ENCODE data around the gene RFX3.

Gene RFX3

DNA sequence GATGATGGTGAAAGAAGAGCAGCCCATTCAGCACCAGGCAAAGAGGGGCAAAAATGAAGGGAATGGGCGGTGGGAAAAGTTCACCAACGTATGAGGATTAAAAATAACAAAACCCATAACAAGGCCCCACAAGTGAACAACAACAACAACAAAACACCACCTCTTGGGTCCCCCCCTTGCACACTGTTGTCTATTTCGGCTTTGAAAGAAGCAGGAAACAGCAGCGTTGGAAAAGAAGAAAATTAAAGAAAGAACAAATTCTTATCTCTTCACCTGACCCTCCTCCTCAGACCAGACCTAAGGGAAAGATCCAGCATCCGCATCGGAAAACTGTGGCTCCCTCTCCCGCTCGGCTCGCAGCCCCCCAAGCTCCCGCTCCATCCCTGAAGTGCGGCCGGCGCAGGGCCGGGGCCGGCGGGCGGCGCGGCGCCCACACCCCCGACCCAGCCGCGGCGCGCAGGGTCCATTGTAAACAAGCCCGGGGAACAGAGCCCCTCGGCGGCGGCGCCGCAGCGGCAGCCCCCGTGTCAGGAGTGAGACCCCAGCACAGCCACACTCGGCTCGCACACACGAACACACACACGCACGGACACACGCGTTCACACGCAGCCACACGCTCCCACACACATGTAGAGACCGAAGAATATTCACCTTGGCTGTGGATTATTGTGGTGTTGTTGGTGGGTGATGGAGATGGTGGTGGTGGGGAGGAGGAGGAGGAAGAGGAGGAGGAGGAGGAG lies 535 bp downstream of the RFX3 start:
- peak; percentile 6 for FAIRE-seq

DNA sequence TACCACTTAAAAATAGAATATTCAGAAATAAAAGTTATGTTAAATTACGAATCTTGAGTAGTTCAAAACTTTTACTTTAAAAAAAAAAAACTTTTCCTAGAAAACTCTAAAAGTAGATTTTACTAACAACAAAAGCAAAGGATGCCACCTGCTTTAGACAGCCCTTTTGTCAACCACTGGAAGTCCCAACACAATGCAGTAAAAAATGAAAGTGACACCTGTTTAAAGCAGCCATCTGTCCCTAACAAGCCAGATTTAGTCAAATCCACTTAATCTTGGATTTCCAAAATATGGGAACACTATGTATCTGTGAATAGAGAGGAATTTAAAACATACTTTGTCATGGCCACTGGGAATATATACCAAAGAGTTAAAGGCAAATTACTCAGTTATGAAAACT lies 3.8 kb downstream of the RFX3 start:
- no peak for TF ChIP-seq POLR2A (IDR thresholded peaks at IDR 0.05; ENCODE audit: low read depth, low read length)
- FAIRE-seq (no peak), DNase-seq (ENCODE audit: insufficient read length, low spot score) (no peak)

More for the DNA sequence above, 535 bp downstream of the RFX3 start:
- no peak for TF ChIP-seq POLR2A (IDR thresholded peaks at IDR 0.05; ENCODE audit: low read depth, low read length)
- no peak for DNase-seq (ENCODE audit: insufficient read length, low spot score)

DNA sequence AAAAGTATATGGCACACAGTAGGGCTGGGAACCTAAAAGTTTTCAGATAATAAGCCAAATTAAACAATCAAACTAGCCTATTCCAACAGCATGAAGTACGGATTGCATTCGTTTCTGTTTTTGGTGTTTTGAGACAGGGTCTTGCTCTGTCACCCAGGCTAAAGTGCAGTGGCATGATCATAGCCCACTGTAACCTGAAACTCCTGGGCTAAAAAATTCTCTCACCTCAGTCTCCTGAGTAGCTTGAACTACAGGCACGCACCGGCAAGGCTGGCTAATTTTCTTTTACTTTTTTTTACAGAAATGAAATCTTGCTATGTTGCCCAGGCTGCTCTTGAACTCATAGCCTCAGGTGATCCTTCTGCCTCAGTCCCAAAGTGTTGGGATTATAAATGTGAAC lies 5.2 kb downstream of the RFX3 start:
- no peak for TF ChIP-seq POLR2A (IDR thresholded peaks at IDR 0.05; ENCODE audit: low read depth, low read length)
- FAIRE-seq (no peak), DNase-seq (ENCODE audit: insufficient read length, low spot score) (no peak)

DNA sequence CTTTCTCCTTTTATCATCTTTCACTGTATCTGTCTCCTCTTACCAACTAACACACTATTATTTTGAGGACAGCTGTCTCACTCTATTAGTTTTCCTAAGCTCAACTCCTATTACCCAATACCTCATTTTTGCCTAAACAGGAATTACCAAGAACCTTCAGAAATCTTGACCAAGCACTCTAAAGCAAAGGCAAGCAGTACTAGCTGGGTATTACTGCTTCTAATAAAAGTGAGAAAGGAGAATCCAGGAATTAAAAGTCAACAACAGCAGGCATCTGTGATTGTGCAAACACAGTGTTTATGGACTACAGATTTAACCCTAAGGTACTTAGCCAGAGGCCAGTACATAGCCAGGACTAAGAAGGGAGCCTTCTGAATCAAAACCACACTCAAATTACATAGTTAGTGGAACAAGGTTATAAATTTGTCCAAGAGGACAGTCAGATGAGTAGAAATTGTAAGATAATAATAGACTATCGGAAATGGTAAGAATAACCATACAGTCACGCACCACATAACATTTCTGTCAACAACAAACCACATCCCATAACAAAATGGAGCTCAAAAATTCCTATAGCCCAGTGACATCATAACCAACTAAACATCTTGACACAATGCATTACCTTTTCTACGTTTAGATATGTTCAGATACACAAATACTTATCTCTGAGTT lies 8.3 kb downstream of the RFX3 start:
- DNase-seq (ENCODE audit: insufficient read length, low spot score): no peak
- no peak for FAIRE-seq
- TF ChIP-seq POLR2A (IDR thresholded peaks at IDR 0.05; ENCODE audit: low read depth, low read length): no peak

DNA sequence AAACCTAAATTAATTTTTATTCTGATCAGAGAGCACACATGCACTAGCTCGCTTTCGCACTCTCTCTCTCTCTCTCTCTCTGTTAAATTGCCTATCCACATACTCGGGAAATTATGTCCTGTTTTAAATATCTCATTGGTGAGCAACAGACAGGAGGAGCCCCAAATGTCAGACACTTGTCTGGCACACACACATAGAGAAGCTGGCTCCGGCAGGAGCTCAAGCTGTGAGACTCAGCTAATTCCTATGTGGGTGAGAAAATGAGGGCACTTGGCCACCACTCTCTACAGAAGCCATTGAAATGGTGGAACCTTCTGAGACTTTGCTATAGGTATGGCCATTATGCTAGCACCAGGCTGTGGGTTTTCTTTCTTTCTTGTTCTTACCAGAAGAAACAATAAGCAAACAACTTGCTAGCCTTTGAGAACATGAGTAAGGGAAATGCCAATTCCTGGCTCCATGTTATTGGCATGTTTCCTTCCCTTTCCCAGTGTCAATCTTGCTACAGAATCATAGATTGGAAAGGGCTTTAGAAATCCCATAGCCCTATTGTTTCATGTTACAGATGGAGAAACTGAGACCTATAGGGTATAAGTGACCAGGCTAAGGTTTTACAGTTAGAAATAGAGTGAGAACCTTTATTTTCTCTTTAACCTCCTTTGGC lies 9.0 kb downstream of the RFX3 start:
- no peak for TF ChIP-seq POLR2A (IDR thresholded peaks at IDR 0.05; ENCODE audit: low read depth, low read length)
- FAIRE-seq (no peak), DNase-seq (ENCODE audit: insufficient read length, low spot score) (no peak)

DNA sequence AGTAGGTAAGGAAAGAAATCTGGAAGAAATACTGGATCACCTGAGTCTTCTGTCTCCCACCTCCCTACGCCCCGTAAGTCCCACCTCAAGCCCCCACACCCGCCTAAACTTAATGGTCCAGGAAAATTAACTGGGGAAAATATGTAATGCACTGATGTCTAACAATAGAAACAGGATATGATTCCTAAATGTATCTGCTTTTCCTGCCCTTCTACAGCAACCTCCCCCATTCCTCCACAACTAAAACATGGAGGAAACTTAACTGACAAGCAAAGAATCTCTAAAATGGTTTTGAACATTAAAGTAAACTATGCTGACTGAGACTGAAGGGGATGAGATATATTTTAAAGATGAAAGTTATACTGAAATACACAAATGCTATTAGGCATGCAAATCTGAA lies 10.4 kb downstream of the RFX3 start:
- FAIRE-seq: peak; percentile 55
- TF ChIP-seq POLR2A (IDR thresholded peaks at IDR 0.05; ENCODE audit: low read depth, low read length): no peak
- DNase-seq (ENCODE audit: insufficient read length, low spot score): no peak

DNA sequence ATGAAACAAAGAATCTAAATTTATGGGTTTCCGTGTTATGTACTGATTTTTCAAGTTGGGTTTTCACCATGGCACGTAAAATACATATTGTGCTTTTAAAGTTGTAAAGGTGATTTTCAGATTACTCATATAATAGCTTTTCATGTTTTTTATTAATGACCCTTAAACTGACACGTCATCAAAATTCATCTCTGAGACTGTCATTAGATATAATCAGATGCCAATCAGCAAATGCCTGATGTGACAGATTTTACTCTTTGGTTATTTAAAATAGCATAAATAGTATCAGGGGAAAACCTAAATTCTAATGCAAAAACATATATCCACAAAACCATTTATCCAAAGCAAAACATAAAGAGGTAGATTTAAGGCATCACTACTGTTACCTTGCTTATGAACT lies 11.0 kb downstream of the RFX3 start:
- TF ChIP-seq POLR2A (IDR thresholded peaks at IDR 0.05; ENCODE audit: low read depth, low read length): no peak
- DNase-seq (ENCODE audit: insufficient read length, low spot score): no peak
- FAIRE-seq: no peak

DNA sequence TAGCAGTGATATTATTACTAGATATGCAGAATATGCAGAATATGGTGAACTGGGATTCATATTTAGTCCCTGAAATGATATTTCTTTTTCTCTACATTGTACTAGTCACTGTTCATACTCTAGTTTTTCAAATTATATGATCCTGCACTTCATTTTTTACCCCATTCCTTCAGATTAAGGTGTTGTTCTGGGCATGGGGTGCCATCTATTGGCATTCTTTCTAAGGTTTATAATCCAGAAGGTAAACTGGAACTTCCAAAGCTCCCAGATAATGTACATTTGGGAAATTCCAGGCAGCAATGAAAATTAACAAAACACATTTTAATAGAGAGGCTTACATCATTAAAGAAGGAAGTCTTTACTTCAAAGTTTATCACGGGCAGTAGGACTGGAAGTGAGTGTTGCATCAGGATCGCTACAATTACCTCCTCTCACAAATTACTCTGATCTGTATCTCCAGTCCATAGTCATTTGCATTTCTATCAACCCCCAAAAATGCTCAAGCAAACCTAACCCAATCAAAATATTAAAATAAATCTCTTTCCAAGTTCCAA lies 12.5 kb downstream of the RFX3 start:
- FAIRE-seq: no peak

DNA sequence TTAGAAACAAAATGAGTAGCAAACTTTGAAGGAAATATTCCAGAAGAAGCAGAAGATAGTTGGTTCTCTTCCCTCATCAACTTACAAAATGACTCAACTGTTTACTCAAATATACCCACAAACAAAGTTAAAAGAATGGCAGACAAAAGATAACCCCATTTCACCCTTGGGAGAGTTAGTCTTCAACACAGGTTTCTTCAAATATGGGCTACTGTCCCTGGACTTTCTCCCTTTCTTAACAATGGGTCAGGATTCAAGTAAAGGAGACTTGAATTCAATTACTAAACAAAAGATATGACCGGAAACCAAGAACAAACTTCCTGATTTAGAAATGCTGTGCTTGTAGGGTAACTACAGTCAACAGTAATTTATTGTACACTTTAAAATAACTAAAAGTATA lies 14.2 kb downstream of the RFX3 start:
- FAIRE-seq: no peak
- DNase-seq (ENCODE audit: insufficient read length, low spot score): no peak
- no peak for TF ChIP-seq POLR2A (IDR thresholded peaks at IDR 0.05; ENCODE audit: low read depth, low read length)

More for the DNA sequence above, 12.5 kb downstream of the RFX3 start:
- DNase-seq (ENCODE audit: insufficient read length, low spot score): no peak
- no peak for TF ChIP-seq POLR2A (IDR thresholded peaks at IDR 0.05; ENCODE audit: low read depth, low read length)

DNA sequence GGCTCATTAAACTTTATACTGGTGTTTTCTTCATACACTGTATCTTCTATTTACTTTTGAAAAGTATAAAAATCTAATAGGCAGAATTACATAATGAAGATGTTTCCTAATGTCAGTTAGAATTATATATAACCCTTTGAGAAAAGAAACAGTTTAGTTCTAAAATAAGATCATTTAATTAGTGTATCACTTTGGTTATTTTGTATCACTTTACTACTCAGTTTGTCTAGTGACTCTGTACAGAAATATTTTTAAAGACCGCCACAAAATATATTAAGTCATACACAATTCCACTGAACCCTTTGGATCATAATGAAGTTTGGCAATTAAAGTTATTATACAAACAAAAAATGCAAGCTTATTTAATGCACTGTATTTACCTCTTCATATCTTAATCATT lies 15.0 kb downstream of the RFX3 start:
- FAIRE-seq (no peak), DNase-seq (ENCODE audit: insufficient read length, low spot score) (no peak)
- TF ChIP-seq POLR2A (IDR thresholded peaks at IDR 0.05; ENCODE audit: low read depth, low read length): no peak

DNA sequence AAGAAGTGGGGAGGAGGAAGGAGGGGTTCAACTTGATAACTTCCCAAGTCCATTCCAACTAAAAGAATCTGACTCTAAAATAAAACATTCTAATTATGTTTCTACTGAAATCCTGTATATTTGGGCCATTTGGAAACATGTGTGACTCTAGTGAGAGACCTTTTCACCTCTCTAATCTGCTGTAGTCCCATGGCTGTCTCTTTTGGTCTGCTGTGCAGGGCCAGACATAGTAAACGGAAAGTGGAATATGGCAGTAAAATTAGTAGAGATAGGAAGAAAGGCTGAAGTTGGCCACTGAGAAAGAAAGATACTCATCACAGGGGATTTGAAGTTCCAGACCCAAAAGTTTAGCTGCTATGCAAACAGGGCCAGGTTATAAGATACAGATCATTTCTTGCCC lies 15.9 kb downstream of the RFX3 start:
- no peak for TF ChIP-seq POLR2A (IDR thresholded peaks at IDR 0.05; ENCODE audit: low read depth, low read length)
- no peak for FAIRE-seq
- DNase-seq (ENCODE audit: insufficient read length, low spot score): no peak

DNA sequence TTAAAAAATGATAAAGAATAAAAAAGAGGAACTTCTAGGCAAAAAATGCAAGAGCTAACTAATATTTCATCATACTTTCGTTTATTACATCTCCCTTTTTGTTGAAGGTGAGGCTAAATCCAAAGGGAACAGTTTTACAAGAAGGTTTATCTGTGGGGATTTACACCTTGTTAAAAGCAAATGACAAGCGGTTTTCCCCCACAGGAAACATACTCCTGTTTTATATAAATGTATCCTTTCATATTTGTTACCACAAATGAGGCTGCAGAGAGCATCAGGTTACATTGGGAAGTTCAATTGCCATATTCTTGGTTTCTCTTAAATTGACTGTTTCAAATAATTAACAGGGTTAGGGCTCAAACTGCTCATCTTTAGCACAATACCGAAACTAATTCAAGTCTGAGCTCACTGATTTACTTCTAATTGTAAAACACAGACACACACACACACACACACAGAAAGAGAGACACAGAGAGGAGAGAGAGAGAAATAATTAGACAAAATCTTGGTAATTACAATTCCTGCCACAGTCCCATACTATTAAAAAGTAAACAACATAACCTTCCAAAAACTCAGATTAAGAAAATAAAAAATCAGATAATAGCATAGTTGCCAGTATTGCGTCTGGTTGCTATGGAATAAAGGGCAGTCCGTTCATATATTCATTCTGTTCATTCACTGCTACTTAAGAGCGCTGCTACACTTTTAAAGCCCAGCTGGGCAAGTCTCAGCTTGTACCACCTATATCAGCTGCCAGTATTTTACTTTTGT lies 17.1 kb downstream of the RFX3 start:
- TF ChIP-seq POLR2A (IDR thresholded peaks at IDR 0.05; ENCODE audit: low read depth, low read length): no peak
- DNase-seq (ENCODE audit: insufficient read length, low spot score): no peak
- peak; percentile 53 for FAIRE-seq

DNA sequence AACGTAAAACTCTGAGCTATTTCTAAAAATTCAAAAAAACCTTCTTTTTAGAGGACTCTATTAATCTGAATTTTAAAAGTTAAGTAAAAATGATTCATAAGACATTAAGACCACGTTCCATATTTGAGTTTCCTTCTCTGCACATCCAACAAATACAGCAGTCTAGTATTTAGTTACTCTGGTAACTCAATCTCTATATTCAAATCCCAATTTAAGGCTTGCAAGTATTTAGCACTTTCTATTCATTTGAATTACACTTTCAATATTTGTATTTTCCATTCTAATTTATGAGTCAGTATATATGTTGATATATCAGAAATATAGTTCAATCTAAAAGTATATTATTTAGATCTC lies 17.7 kb downstream of the RFX3 start:
- no peak for TF ChIP-seq POLR2A (IDR thresholded peaks at IDR 0.05; ENCODE audit: low read depth, low read length)
- no peak for FAIRE-seq
- no peak for DNase-seq (ENCODE audit: insufficient read length, low spot score)

All from H54 (cell line).